Kidney tubule cell (primary cell): ENCODE results near the gene ABL1.

Experiments used
- DNase-seq: peaks from one replicate; pipeline ENCODE4 v3.0.0-alpha.2; 2018; ENCODE audit warnings: low spot score

Gene ABL1

GRCh38 chr9:130890870-130891687, 56.0 kb downstream of the ABL1 start:
- DNase-seq = no peak

GRCh38 chr9:130891688-130892476, 56.8 kb downstream of the ABL1 start:
- DNase-seq = no peak

- no peak for DNase-seq
Measured at GRCh38 chr9:130892477-130893304, 57.6 kb downstream of the ABL1 start.

- no peak for DNase-seq
Measured at GRCh38 chr9:130893341-130894101, 58.5 kb downstream of the ABL1 start.

- DNase-seq = no peak
Measured at GRCh38 chr9:130894546-130894945, 59.5 kb downstream of the ABL1 start.

GRCh38 chr9:130895038-130895437, 60.0 kb downstream of the ABL1 start:
- no peak for DNase-seq

- no peak for DNase-seq
Measured at GRCh38 chr9:130895481-130896232, 60.6 kb downstream of the ABL1 start.

- DNase-seq = no peak
Measured at GRCh38 chr9:130896233-130897014, 61.4 kb downstream of the ABL1 start, which contains the start of gene QRFP. Gene QRFP, minus strand, starts transcription at chr9:130896812. Its CDS starts 2,974 bp downstream, at chr9:130893838.

GRCh38 chr9:130897105-130897751, 62.2 kb downstream of the ABL1 start:
- DNase-seq = no peak

- DNase-seq = no peak
Measured at GRCh38 chr9:130897848-130898551, 62.9 kb downstream of the ABL1 start.

GRCh38 chr9:130898552-130898852, 63.4 kb downstream of the ABL1 start:
- DNase-seq = no peak

- DNase-seq = no peak
Measured at GRCh38 chr9:130899051-130899748, 64.1 kb downstream of the ABL1 start.

GRCh38 chr9:130900701-130901497, 65.8 kb downstream of the ABL1 start:
- no peak for DNase-seq

GRCh38 chr9:130901498-130902203, 66.6 kb downstream of the ABL1 start:
- peak; percentile 25 for DNase-seq

- no peak for DNase-seq
Measured at GRCh38 chr9:130902204-130903185, 67.4 kb downstream of the ABL1 start.
